Spinal cord (tissue), 10 donors: ENCODE results near the gene ATP6V0C. TPM values are rescaled to one million over a fixed set of nuclear protein-coding genes. Genes with fewer than 3 reads are reported as not detected.

Experiments used
- DNase-seq, 6 donors: peaks; one replicate each; pipeline versions ENCODE4 v3.0.0 to v3.0.0-alpha.2; 2013 to 2015; ENCODE audit warnings: low spot score in 6 of 6, low read depth in 4 of 6
- H3K27ac ChIP-seq: one replicate; pipeline ENCODE4 v1.5.1; 2013; ENCODE audit warnings: low read depth, low read length, control low read depth
- H3K27me3 ChIP-seq: one replicate; pipeline ENCODE4 v1.6.1; 2013; ENCODE audit warnings: low read length; ENCODE audit not compliant: control insufficient read depth, insufficient read depth
- H3K36me3 ChIP-seq: one replicate; pipeline ENCODE4 v1.6.1; 2013; ENCODE audit warnings: low read length; ENCODE audit not compliant: control insufficient read depth, insufficient read depth
- H3K4me1 ChIP-seq: one replicate; pipeline ENCODE4 v1.6.1; 2013; ENCODE audit warnings: low read length; ENCODE audit not compliant: control insufficient read depth, insufficient read depth
- H3K4me3 ChIP-seq: one replicate; pipeline ENCODE4 v1.5.1; 2013; ENCODE audit warnings: low read depth, low read length, control low read depth
- H3K9me3 ChIP-seq: one replicate; pipeline ENCODE4 v1.6.1; 2013; ENCODE audit warnings: low read length; ENCODE audit not compliant: control insufficient read depth, insufficient read depth
- WGBS: methylation state at CpG from one replicate; pipeline ENCODE4 v1.1.5; 2013; ENCODE audit warnings: missing lambda C conversion rate; ENCODE audit not compliant: insufficient coverage; 5-methylcytosine and 5-hydroxymethylcytosine counted together
- polyA plus RNA-seq, 2 donors: library from polyadenylated mRNA; unstranded; fragments of 120-200 nt; gene quantifications; one replicate each; pipeline ENCODE4 v1.2.1, GENCODE V29; 2013; ENCODE audit not compliant: insufficient read length in 2 of 2
- total RNA-seq, 2 donors: library from RNA; depleted of rRNA in 1 of 2; stranded (reverse); fragments of 120-200 nt in 1 of 2; fragments of >200 nt in 1 of 2; gene quantifications; one replicate each; pipeline versions ENCODE4 v1.2.3 to v1.2.4, GENCODE V29; 2013 to 2014
- donor health status: healthy.

The ATP6V0C gene
- total and polyA plus RNA-seq, 4 donors, result 42.6 to 659 (median 345) TPM

GRCh38 chr16:2516391-2517240 lies 2.9 kb downstream of the ATP6V0C start:
- WGBS, result 59% methylated on average over 11 of the region's 11 CpGs
- peaks cover 45% of the 10 kb centered on the region for H3K36me3 ChIP-seq
- no peak overlapping the region for H3K27ac ChIP-seq
- no peaks in the 10 kb centered on the region for H3K27me3 ChIP-seq
- no peak for DNase-seq
- peaks cover 81% of the 10 kb centered on the region for H3K4me1 ChIP-seq
- H3K9me3 ChIP-seq, result no peaks in the 10 kb centered on the region
- H3K4me3 ChIP-seq, result no peak overlapping the region

GRCh38 chr16:2517954-2518605 lies 4.3 kb downstream of the ATP6V0C start:
- Histone ChIP-seq H3K4me3 (no peak overlapping the region), H3K4me1 (peaks cover 67% of the 10 kb centered on the region), H3K36me3 (peaks cover 56% of the 10 kb centered on the region), H3K27ac (no peak overlapping the region), H3K9me3 (no peaks in the 10 kb centered on the region), H3K27me3 (no peaks in the 10 kb centered on the region)
- 84% methylated on average over 9 of the region's 12 CpGs for WGBS
- no peak for DNase-seq

GRCh38 chr16:2518823-2519710 lies 5.3 kb downstream of the ATP6V0C start:
- WGBS, result 86% methylated on average over 38 of the region's 39 CpGs
- H3K9me3 ChIP-seq, result no peaks in the 10 kb centered on the region
- H3K27me3 ChIP-seq, result no peaks in the 10 kb centered on the region
- no peak for DNase-seq
- H3K4me3 ChIP-seq, result no peak overlapping the region
- H3K4me1 ChIP-seq, result peaks cover 64% of the 10 kb centered on the region
- H3K36me3 ChIP-seq, result peaks cover 66% of the 10 kb centered on the region
- H3K27ac ChIP-seq, result no peak overlapping the region

DNA sequence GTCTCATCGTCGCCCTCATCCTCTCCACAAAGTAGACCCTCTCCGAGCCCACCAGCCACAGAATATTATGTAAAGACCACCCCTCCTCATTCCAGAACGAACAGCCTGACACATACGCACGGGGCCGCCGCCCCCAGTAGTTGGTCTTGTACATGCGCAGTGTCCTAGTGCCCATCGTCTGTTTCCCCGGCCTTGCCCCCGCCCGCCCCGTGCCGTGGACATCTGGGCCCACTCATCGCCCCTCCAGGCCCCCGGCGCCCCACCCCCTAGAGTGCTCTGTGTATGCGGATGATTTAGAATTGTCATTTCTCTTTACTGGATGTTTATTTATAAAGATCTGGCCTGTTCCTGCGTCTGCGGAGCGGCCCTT lies 5.9 kb downstream of the ATP6V0C start:
- peak overlapping the region; percentile 47 for H3K27ac ChIP-seq

GRCh38 chr16:2520097-2520783 lies 6.5 kb downstream of the ATP6V0C start, which contains the start of gene AMDHD2:
TSS of gene AMDHD2 (plus strand) at chr16:2520371. CDS start at chr16:2520459, 88 bp downstream.
- DNase-seq, result peak; percentile 57 to 95 (median 79)
- Histone ChIP-seq H3K4me1 (peaks cover 57% of the 10 kb centered on the region), H3K27me3 (no peaks in the 10 kb centered on the region), H3K9me3 (no peaks in the 10 kb centered on the region), H3K4me3 (peak within 1 kb of the TSS; percentile 52), H3K36me3 (peaks cover 77% of the 10 kb centered on the region), H3K27ac (peak within 1 kb of the TSS; percentile 47)
- WGBS, result under 1% methylated on average over 76 of the region's 83 CpGs

More for the DNA sequence above, 5.9 kb downstream of the ATP6V0C start:
- no peak for DNase-seq
- WGBS, result 62% methylated on average over 12 of the region's 22 CpGs
- H3K4me1 ChIP-seq, result peaks cover 62% of the 10 kb centered on the region
- H3K36me3 ChIP-seq, result peaks cover 72% of the 10 kb centered on the region
- H3K4me3 ChIP-seq, result peak overlapping the region; percentile 16
- no peaks in the 10 kb centered on the region for H3K9me3 ChIP-seq
- no peaks in the 10 kb centered on the region for H3K27me3 ChIP-seq

- DNase-seq, result no peak
- peaks cover 50% of the 10 kb centered on the region for H3K4me1 ChIP-seq
- no peaks in the 10 kb centered on the region for H3K27me3 ChIP-seq
- no peak overlapping the region for H3K27ac ChIP-seq
- H3K9me3 ChIP-seq, result no peaks in the 10 kb centered on the region
- H3K4me3 ChIP-seq, result peak overlapping the region; percentile 52
- WGBS, result 20% methylated on average over 28 of the region's 41 CpGs
- peaks cover 80% of the 10 kb centered on the region for H3K36me3 ChIP-seq
These were observed 7.2 kb downstream of the ATP6V0C start for GRCh38 chr16:2520784-2521531.

- H3K4me3 ChIP-seq, result no peak overlapping the region
- H3K4me1 ChIP-seq, result peaks cover 21% of the 10 kb centered on the region
- no peak for DNase-seq
- 88% methylated on average over 5 of the region's 6 CpGs for WGBS
- no peaks in the 10 kb centered on the region for H3K27me3 ChIP-seq
- H3K27ac ChIP-seq, result no peak overlapping the region
- H3K36me3 ChIP-seq, result peaks cover 83% of the 10 kb centered on the region
- H3K9me3 ChIP-seq, result no peaks in the 10 kb centered on the region
These were observed 10.1 kb downstream of the ATP6V0C start for GRCh38 chr16:2523801-2524231.

DNA sequence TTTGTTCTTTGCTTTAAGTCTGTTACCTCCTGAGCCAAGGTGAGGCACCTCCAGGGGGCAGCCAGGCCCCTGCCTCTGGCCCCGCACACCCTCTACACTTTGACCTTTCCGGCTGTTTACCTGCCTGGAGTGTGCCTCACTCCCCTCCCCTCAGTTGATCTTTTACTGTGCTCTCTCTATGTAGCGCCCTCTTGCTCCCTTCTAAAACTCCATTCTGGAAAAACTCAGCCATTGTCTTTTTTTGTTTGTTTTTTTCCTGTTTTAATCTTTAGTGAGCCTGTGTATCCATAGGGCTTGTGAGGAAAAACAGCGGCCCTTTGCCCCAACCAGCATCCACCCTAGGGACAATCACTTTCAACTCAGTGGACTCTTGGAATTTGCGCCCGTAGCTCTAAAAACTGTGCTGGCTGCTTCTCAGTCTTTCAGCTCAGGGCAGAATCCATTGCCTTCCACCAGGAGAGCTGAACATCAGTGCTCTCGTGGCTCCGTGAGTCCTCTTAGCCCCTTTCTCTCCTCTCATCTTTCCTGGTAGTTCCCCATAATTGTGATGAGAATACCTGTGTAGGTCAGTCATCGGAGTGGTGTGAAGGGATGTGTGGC lies 10.7 kb downstream of the ATP6V0C start:
- DNase-seq, result no peak
- no peaks in the 10 kb centered on the region for H3K27me3 ChIP-seq
- H3K9me3 ChIP-seq, result no peaks in the 10 kb centered on the region
- H3K4me3 ChIP-seq, result no peak overlapping the region
- WGBS, result 89% methylated on average over 3 of the region's 9 CpGs
- no peak overlapping the region for H3K27ac ChIP-seq
- H3K36me3 ChIP-seq, result peaks cover 83% of the 10 kb centered on the region
- H3K4me1 ChIP-seq, result peaks cover 15% of the 10 kb centered on the region
